HepG2 (cell line): ENCODE measurements around the gene INPP5E. TPM values are rescaled to one million over a fixed set of nuclear protein-coding genes. Genes with fewer than 3 reads are reported as not detected.

Experiments
- BORCS8-MEF2B ChIP-seq: sonication (generic); formaldehyde crosslinking; IDR thresholded peaks from 2 replicates; pipeline ENCODE4 v1.8.0; 2022; ENCODE audit warnings: mild to moderate bottlenecking, missing genetic modification reagents
- BRCA1 ChIP-seq: sonication (generic); formaldehyde crosslinking; IDR thresholded peaks from 2 replicates; pipeline ENCODE4 v1.4.0; 2020; ENCODE audit warnings: missing genetic modification reagents
- CEBPZ ChIP-seq: IDR thresholded peaks from 2 replicates; pipeline ENCODE4 v1.6.1; 2012; ENCODE audit warnings: low read length, improper control_type of control experiment
- EEA1 ChIP-seq: sonication (generic); formaldehyde crosslinking; IDR thresholded peaks from 2 replicates; pipeline ENCODE4 v1.5.1; 2020; ENCODE audit warnings: mild to moderate bottlenecking, missing genetic modification reagents, borderline replicate concordance
- HBP1 ChIP-seq: IDR thresholded peaks from 2 replicates; pipeline ENCODE4 v1.6.1; 2016; ENCODE audit warnings: low read depth, control low read depth
- HNRNPK ChIP-seq: fragments of 200-400 bp; formaldehyde crosslinking; IDR thresholded peaks from 2 replicates; pipeline ENCODE4 v1.6.1; 2018; ENCODE audit warnings: low read length, low read depth, moderate library complexity, mild to moderate bottlenecking; ENCODE audit not compliant: poor library complexity, severe bottlenecking
- IRF1 ChIP-seq: sonication (generic); formaldehyde crosslinking; IDR thresholded peaks from 2 replicates; pipeline ENCODE4 v1.4.0; 2020; ENCODE audit warnings: low read depth, mild to moderate bottlenecking, missing genetic modification reagents
- KDM6A ChIP-seq: IDR thresholded peaks from 2 replicates; pipeline ENCODE4 v1.6.1; 2016; ENCODE audit warnings: low read depth
- KMT2B ChIP-seq: IDR thresholded peaks from 2 replicates; pipeline ENCODE4 v1.6.1; 2016; ENCODE audit warnings: missing genetic modification reagents, missing compliant biosample characterization
- MAFG ChIP-seq: sonication (generic); formaldehyde crosslinking; IDR thresholded peaks from 2 replicates; pipeline ENCODE4 v1.5.1; 2020; ENCODE audit warnings: mild to moderate bottlenecking, missing genetic modification reagents
- MBNL3 ChIP-seq: fragments of 250-450 bp; sonication (Bioruptor Pico); conservative IDR thresholded peaks from 2 replicates; pipeline ENCODE4 v1.8.0; 2022; ENCODE audit warnings: mild to moderate bottlenecking, inconsistent platforms
- NFYB ChIP-seq: sonication (generic); formaldehyde crosslinking; IDR thresholded peaks from 2 replicates; pipeline ENCODE4 v1.4.0; 2020; ENCODE audit warnings: missing genetic modification reagents
- PRPF4 ChIP-seq: fragments of 200-400 bp; formaldehyde crosslinking; IDR thresholded peaks from 2 replicates; pipeline ENCODE4 v1.6.1; 2016; ENCODE audit warnings: low read length, low read depth; ENCODE audit not compliant: poor library complexity, severe bottlenecking
- RARG ChIP-seq: sonication (generic); formaldehyde crosslinking; IDR thresholded peaks from 2 replicates; pipeline ENCODE4 v1.4.0; 2020; ENCODE audit warnings: low read depth, mild to moderate bottlenecking, missing genetic modification reagents
- SNAPC2 ChIP-seq: sonication (generic); formaldehyde crosslinking; IDR thresholded peaks from 2 replicates; pipeline ENCODE4 v1.8.1; 2022; ENCODE audit warnings: mild to moderate bottlenecking, missing genetic modification reagents
- SP2 ChIP-seq: sonication (generic); formaldehyde crosslinking; IDR thresholded peaks from 2 replicates; pipeline ENCODE4 v1.5.1; 2020; ENCODE audit warnings: mild to moderate bottlenecking, missing genetic modification reagents
- TBP ChIP-seq: sonication (generic); formaldehyde crosslinking; IDR thresholded peaks from 2 replicates; pipeline ENCODE4 v1.5.0; 2020; ENCODE audit warnings: missing genetic modification reagents
- ZFYVE20 ChIP-seq: sonication (generic); formaldehyde crosslinking; IDR thresholded peaks from 2 replicates; pipeline ENCODE4 v1.8.0; 2023; ENCODE audit warnings: low read depth, mild to moderate bottlenecking, moderate library complexity, missing genetic modification reagents, borderline replicate concordance
- ZNF317 ChIP-seq: sonication (generic); formaldehyde crosslinking; IDR thresholded peaks from 2 replicates; pipeline ENCODE4 v1.5.0; 2020; ENCODE audit warnings: mild to moderate bottlenecking, missing genetic modification reagents
- ZNF44 ChIP-seq: sonication (generic); formaldehyde crosslinking; IDR thresholded peaks from 2 replicates; pipeline ENCODE4 v1.5.1; 2020; ENCODE audit warnings: mild to moderate bottlenecking, missing genetic modification reagents
- ZNF543 ChIP-seq: sonication (generic); formaldehyde crosslinking; IDR thresholded peaks from 2 replicates; pipeline ENCODE4 v1.4.0; 2020; ENCODE audit warnings: mild to moderate bottlenecking, missing genetic modification reagents
- ZNF589 ChIP-seq: sonication (generic); formaldehyde crosslinking; conservative IDR thresholded peaks from 2 replicates; pipeline ENCODE4 v1.8.0; 2022; ENCODE audit warnings: mild to moderate bottlenecking, moderate library complexity, missing genetic modification reagents
- ZNF7 ChIP-seq: IDR thresholded peaks from 2 replicates; pipeline ENCODE4 v1.6.1; 2016; ENCODE audit warnings: missing biosample characterization, missing genetic modification reagents
- ZNF737 ChIP-seq: sonication (generic); formaldehyde crosslinking; IDR thresholded peaks from 2 replicates; pipeline ENCODE4 v1.5.0; 2020; ENCODE audit warnings: missing genetic modification reagents, mild to moderate bottlenecking, borderline replicate concordance
- ZNF747 ChIP-seq: sonication (generic); formaldehyde crosslinking; IDR thresholded peaks from 2 replicates; pipeline ENCODE4 v1.8.1; 2023; ENCODE audit warnings: missing genetic modification reagents, mild to moderate bottlenecking, borderline replicate concordance
- polyA plus RNA-seq, 8 experiments: library from polyadenylated mRNA; depleted of rRNA in 3 of 8; stranded (reverse) in 7 of 8; unstranded in 1 of 8; fragments of >200 nt; fragmentation: Illumina TruSeq in 4 of 8; extraction: Trizol in 4 of 8; gene quantifications; 2 replicates each; pipeline versions ENCODE4 v1.2.1 to v1.2.3, GENCODE V29; 2011 to 2016; ENCODE audit warnings: low read depth in 4 of 8, missing spikeins in 1 of 8, mixed read lengths in 1 of 8; ENCODE audit not compliant: insufficient read depth in 1 of 8
- total RNA-seq, 5 experiments: library from RNA; depleted of rRNA; stranded (reverse); fragments of >200 nt; fragmentation: Illumina TruSeq; extraction: Trizol; gene quantifications; 2 replicates each; pipeline ENCODE4 v1.2.3, GENCODE V29; 2016; ENCODE audit warnings: low read depth in 1 of 5

The INPP5E gene
- total and polyA plus RNA-seq, 2 of the 13 experiments (the other 11 are each of a cell fraction or from before 2014, with no cell fraction given) = 5.5 TPM

GRCh38 chr9:136410500-136411287, 29.0 kb downstream of the INPP5E start, which contains the start of the genes ENTR1 and PMPCA (continued):
- TF ChIP-seq CEBPZ (no peak), ZNF7 (CRISPR knock-in tag) (no peak), EEA1 (0 out of 2 replicates have a peak, but pooled peaks have one; percentile 35), IRF1 (CRISPR knock-in tag) (no peak), ZNF747 (no peak), KDM6A (no peak), MBNL3 (CRISPR knock-in tag) (no peak), BRCA1 (CRISPR knock-in tag) (no peak), TBP (CRISPR knock-in tag) (no peak), ZFYVE20 (CRISPR knock-in tag) (peak; percentile 68; the same call in 1 of the 2 replicates), SNAPC2 (CRISPR knock-in tag) (peak; percentile 39), HBP1 (CRISPR knock-in tag) (peak; percentile 92), HNRNPK (peak; percentile 60), BORCS8-MEF2B (CRISPR knock-in tag) (peak; percentile 15; the same call in 1 of the 2 replicates), MAFG (no peak), NFYB (CRISPR knock-in tag) (no peak), ZNF317 (CRISPR knock-in tag) (peak; percentile 79), SP2 (CRISPR knock-in tag) (peak; percentile 73), ZNF44 (CRISPR knock-in tag) (no peak), ZNF737 (CRISPR knock-in tag) (no peak), RARG (CRISPR knock-in tag) (no peak), PRPF4 (no peak), ZNF543 (CRISPR knock-in tag) (no peak), ZNF589 (CRISPR knock-in tag) (peak; percentile 84), KMT2B (peak; percentile 95)
